Spleen (tissue), 11 donors: ENCODE measurements around the gene PTPRE. TPM values are rescaled to one million over a fixed set of nuclear protein-coding genes. Genes with fewer than 3 reads are reported as not detected.

ENCODE experiments used
- DNase-seq: peaks from one replicate; pipeline ENCODE4 v3.0.0-alpha.2; 2020
- H3K27ac ChIP-seq, 8 donors: fragments of 200-600 bp; sonication (generic) in 7 of 8; 1 replicate in 4 of 8; 2 replicates in 4 of 8; pipeline versions ENCODE4 v1.5.0 to v1.8.0; 2016 to 2021; ENCODE audit warnings: inconsistent platforms in 4 of 8, mild to moderate bottlenecking in 4 of 8, moderate library complexity in 1 of 8
- H3K27me3 ChIP-seq, 7 donors: fragments of 200-600 bp; sonication (generic) in 6 of 7; replicated peaks in 1 of 7; 1 replicate in 4 of 7; 2 replicates in 3 of 7; pipeline versions ENCODE4 v1.5.0 to v1.8.0; 2016 to 2021; ENCODE audit warnings: inconsistent platforms in 3 of 7, mild to moderate bottlenecking in 1 of 7
- H3K36me3 ChIP-seq, 6 donors: fragments of 200-600 bp; sonication (generic) in 5 of 6; 1 replicate in 4 of 6; 2 replicates in 2 of 6; pipeline versions ENCODE4 v1.5.0 to v1.8.0; 2016 to 2021; ENCODE audit warnings: inconsistent platforms in 2 of 6
- H3K4me1 ChIP-seq, 6 donors: fragments of 200-600 bp; sonication (generic) in 5 of 6; 1 replicate in 3 of 6; 2 replicates in 3 of 6; pipeline versions ENCODE4 v1.5.0 to v1.8.0; 2016 to 2021; ENCODE audit warnings: inconsistent platforms in 3 of 6
- H3K4me3 ChIP-seq, 8 donors: fragments of 200-600 bp; sonication (generic) in 7 of 8; 1 replicate in 4 of 8; 2 replicates in 4 of 8; pipeline versions ENCODE4 v1.5.0 to v1.8.0; 2016 to 2021; ENCODE audit warnings: inconsistent platforms in 4 of 8, mild to moderate bottlenecking in 4 of 8, moderate library complexity in 2 of 8
- H3K9me3 ChIP-seq, 8 donors: fragments of 200-600 bp; sonication (generic) in 7 of 8; 1 replicate in 4 of 8; 2 replicates in 4 of 8; pipeline versions ENCODE4 v1.5.0 to v1.8.0; 2016 to 2021; ENCODE audit warnings: inconsistent platforms in 4 of 8
- POLR2A ChIP-seq, 3 donors: fragments of 450-650 bp; IDR thresholded peaks; one replicate each; pipeline ENCODE4 v1.5.1; 2017; ENCODE audit warnings: antibody characterized with exemption in 3 of 3, mild to moderate bottlenecking in 1 of 3
- POLR2AphosphoS5 ChIP-seq, 3 donors: sonication (generic); formaldehyde crosslinking; IDR thresholded peaks; one replicate each; pipeline ENCODE4 v1.5.1; 2017; ENCODE audit warnings: antibody characterized with exemption in 3 of 3
- WGBS, 5 donors: extraction: QIAGEN DNeasy Blood & Tissue Kit in 3 of 5; methylation state at CpG; one replicate each; pipeline versions ENCODE4 v1.1.5 to v1.1.7; 2013 to 2018; 5-methylcytosine and 5-hydroxymethylcytosine counted together
- intact Hi-C: fragments of 100-400 bp; cut with DNase I; formaldehyde crosslinking; loops from one replicate; pipeline ENCODE4 v1.15.0; 2023; ENCODE audit warnings: low total_unique reads
- polyA plus RNA-seq, 3 donors: library from polyadenylated mRNA; stranded (reverse); fragments of 200-250 nt; gene quantifications; one replicate each; pipeline ENCODE4 v1.2.1, GENCODE V29; 2013
- total RNA-seq, 7 donors: library from RNA; depleted of rRNA in 3 of 7; stranded (reverse); fragments of >200 nt in 3 of 7; fragmentation: NEBNext Ultra II Directional in 4 of 7; extraction: Animal tissue kit (Norgen Biotek cat#: 25700) in 4 of 7; gene quantifications; one replicate each; pipeline versions ENCODE4 v1.1.0 to v1.2.1, GENCODE V29; 2016 to 2021
- TF ChIP-seq, protein P1 (sequence below), 11 experiments: fragments of 200-600 bp in 7 of 11; fragments of 450-650 bp in 4 of 11; sonication (generic) in 4 of 11; IDR thresholded peaks in 8 of 11; conservative IDR thresholded peaks in 3 of 11; 1 replicate in 7 of 11; 2 replicates in 4 of 11; pipeline versions ENCODE4 v1.4.0 to v1.8.0; 2016 to 2021; ENCODE audit warnings: antibody characterized with exemption in 11 of 11, inconsistent platforms in 4 of 11, mild to moderate bottlenecking in 1 of 11
- donor health status: healthy with polysubstance abuse.
- donor health status: DM: no; HTN: no; CAD: no; lungs with moderate emphysema.
- donor health status: DM: no; HTN: no; CAD: no.
- donor health status: Bipolar disorder and iron deficiency.
- donor health status: healthy.
- donor health status: DM: no; HTN: no; CAD: no.
- donor health status: DM: yes; HTN: yes; CAD: no.

The PTPRE gene
- total and polyA plus RNA-seq, 10 donors, result 6.2 to 133 (median 70.2) TPM

DNA sequence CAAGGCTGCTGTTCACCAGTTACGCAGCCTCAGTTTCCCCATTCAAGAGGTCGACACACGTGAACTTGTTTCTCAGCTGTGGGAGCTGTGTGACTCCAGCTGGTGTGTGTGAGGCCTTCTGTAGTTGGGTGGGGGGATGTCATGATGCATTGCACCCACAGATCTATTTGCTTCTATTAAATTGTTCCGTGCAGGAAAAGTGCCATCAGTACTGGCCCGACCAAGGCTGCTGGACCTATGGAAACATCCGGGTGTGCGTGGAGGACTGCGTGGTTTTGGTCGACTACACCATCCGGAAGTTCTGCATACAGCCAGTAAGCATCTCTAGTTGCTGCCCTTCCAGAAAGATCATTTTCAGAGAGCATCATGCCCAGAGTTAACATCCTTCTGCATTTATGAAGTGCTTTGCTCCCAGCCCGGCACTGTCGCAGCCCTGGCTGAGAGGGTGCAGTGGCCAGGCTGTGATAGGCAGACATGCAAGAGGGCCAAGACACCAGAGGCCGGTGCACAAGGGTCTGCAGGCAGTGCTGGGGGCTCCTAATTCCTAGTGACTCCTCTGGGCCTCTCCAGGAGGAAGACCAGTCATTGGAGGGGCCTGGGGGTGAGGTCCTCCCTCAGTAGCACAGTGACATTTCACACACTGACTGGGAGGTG is 159.1 kb downstream of the PTPRE start:
- TF ChIP-seq POLR2A (IDR thresholded peaks at IDR 0.05), result no peak
- TF ChIP-seq, protein P1, sequence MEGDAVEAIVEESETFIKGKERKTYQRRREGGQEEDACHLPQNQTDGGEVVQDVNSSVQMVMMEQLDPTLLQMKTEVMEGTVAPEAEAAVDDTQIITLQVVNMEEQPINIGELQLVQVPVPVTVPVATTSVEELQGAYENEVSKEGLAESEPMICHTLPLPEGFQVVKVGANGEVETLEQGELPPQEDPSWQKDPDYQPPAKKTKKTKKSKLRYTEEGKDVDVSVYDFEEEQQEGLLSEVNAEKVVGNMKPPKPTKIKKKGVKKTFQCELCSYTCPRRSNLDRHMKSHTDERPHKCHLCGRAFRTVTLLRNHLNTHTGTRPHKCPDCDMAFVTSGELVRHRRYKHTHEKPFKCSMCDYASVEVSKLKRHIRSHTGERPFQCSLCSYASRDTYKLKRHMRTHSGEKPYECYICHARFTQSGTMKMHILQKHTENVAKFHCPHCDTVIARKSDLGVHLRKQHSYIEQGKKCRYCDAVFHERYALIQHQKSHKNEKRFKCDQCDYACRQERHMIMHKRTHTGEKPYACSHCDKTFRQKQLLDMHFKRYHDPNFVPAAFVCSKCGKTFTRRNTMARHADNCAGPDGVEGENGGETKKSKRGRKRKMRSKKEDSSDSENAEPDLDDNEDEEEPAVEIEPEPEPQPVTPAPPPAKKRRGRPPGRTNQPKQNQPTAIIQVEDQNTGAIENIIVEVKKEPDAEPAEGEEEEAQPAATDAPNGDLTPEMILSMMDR (IDR thresholded peaks at IDR 0.05 in 8 of 11, conservative IDR thresholded peaks at IDR 0.05 in 3 of 11), result no peak
- TF ChIP-seq POLR2AphosphoS5 (IDR thresholded peaks at IDR 0.05), result no peak
- no peaks in the 10 kb centered on the region for H3K27me3 ChIP-seq
- peaks cover 4 to 77% (median 57%) of the 10 kb centered on the region in 6 donors for H3K36me3 ChIP-seq
- intact Hi-C loops, result loop anchor here (5.0 kb wide), 1 partner anchor 159 kb away; the partner anchor contains the start of gene PTPRE
- DNase-seq, result peak; percentile 80
- WGBS, 5 donors, result 86 to 90% (median 88%) methylated on average over 10 to 13 of the region's 13 CpGs
- peak overlapping the region in 7 of 8 donors; percentile 87 to 95 (median 92) for H3K27ac ChIP-seq
- peaks cover 41 to 82% (median 62%) of the 10 kb centered on the region in 6 donors for H3K4me1 ChIP-seq
- no peaks in the 10 kb centered on the region for H3K9me3 ChIP-seq
- H3K4me3 ChIP-seq, result peak overlapping the region in 1 of 8 donors; percentile 64

DNA sequence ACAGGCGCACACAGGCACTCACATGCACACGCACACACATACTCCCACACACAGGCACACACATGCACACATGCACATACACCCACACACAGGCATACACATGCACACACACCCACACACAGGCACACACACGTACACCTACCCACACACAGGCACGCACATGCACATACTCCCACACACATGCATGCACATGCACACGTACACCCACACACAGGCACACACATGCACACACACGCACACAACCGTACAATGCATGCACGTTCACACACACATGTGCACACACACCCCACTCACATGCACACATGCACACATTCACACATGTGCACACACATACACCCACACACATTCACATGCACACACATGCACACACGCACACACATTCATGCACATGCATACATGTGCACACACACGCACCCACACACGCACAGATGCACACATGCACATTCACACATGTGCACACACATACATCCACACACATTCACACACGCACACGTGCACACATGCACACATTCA is 160.0 kb downstream of the PTPRE start:
- H3K27me3 ChIP-seq, result no peaks in the 10 kb centered on the region

DNA sequence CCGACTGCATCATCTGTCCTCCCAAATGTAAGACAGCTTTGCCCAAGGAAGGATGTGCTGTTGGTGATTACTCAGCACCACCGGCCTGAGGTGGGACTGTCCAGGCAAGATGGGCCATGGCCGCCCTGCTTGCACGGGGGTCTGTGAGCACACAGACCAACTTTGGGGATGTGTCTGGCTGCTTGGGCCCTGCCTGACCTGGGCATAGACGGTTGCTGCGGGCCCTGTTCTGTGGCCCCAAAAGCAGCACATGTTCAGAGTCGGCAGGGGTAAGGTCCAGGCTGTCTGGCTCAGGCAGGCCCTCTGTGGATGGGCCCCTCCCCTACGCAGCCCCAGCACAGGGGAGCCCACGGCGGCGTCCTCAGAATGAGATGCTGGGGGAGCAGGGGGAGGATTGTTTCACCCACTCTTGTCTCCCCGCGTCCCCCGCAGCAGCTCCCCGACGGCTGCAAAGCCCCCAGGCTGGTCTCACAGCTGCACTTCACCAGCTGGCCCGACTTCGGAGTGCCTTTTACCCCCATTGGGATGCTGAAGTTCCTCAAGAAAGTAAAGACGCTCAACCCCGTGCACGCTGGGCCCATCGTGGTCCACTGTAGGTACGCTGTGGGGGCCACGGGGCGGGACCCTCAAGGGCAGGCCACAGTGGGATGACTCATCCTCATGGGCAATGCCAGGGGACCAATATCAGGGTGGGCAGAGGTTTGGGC is 160.9 kb downstream of the PTPRE start:
- 91 to 94% (median 92%) methylated on average over 18 to 25 of the region's 25 CpGs for WGBS, 5 donors
- Histone ChIP-seq H3K9me3 (no peaks in the 10 kb centered on the region), H3K27me3 (no peaks in the 10 kb centered on the region), H3K4me3 (no peak overlapping the region), H3K36me3 (peaks cover 7 to 81% (median 67%) of the 10 kb centered on the region in 6 donors), H3K27ac (peak overlapping the region in 2 of 8 donors; percentile 10 to 39), H3K4me1 (peaks cover 30 to 64% (median 49%) of the 10 kb centered on the region in 6 donors)
- DNase-seq, result peak; percentile 81
- TF ChIP-seq POLR2AphosphoS5 (IDR thresholded peaks at IDR 0.05) (peak in 1 of 3 donors; percentile 59), POLR2A (IDR thresholded peaks at IDR 0.05) (no peak)
- intact Hi-C loops, result loop anchor here (5.0 kb wide), 1 partner anchor 161 kb away; the partner anchor contains the start of gene PTPRE

More for the DNA sequence above, 160.0 kb downstream of the PTPRE start:
- Histone ChIP-seq H3K4me1 (peaks cover 39 to 73% (median 58%) of the 10 kb centered on the region in 6 donors), H3K4me3 (no peak overlapping the region), H3K36me3 (peaks cover 4 to 77% (median 62%) of the 10 kb centered on the region in 6 donors), H3K27ac (peak overlapping the region in 1 of 8 donors; percentile 93), H3K9me3 (no peaks in the 10 kb centered on the region)
- 78 to 96% (median 88%) methylated on average over 13 of the region's 13 CpGs for WGBS, 5 donors
- peak; percentile 66 for DNase-seq
- intact Hi-C loops, result loop anchor here (5.0 kb wide), 1 partner anchor 160 kb away; the partner anchor contains the start of gene PTPRE
- TF ChIP-seq, protein P1 (IDR thresholded peaks at IDR 0.05 in 8 of 11, conservative IDR thresholded peaks at IDR 0.05 in 3 of 11), result no peak
- TF ChIP-seq POLR2AphosphoS5 (IDR thresholded peaks at IDR 0.05), result peak in 2 of 3 donors; percentile 17
- TF ChIP-seq POLR2A (IDR thresholded peaks at IDR 0.05), result peak in 1 of 3 donors; percentile 5

DNA sequence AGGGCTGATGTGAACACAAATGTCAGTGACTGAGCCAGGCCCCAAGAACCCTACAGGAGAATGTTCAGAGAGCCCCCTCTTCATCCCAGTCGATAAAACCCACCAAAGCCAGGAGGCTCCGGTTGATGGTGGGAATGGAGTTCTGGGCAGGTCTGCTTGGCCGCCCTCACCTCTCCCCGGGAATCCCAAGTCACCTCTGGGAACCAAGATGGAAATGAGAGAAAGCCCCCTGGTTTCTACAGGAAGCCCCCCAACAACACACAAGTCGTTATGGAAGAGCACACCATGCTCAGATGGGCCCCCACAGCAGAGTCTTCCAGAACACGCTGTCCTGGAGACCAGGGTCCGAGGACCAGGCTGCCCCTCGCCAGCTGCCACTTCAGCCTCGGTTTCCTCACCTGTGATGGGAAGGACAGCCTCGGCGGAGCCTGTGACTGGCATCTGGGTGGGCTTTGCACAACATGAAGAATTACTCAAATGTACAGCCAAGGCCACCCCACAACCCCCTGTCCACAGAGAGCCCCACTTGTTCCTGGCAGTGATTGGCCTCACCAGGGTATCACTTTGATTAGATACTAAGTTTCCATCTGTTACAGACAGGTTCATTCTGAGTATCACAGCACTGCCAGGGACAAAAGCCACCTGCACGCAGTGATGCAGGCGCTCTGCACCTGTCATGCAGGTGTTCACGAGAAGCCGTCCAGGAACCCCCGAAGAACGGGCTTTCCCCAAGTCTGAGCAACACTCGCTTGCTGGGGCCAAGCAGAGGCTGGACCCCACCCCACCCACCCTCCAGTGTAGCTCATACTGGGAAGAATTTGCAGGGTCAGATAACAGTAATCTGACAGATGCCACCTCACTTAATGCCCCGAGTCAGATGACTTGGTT is 161.7 kb downstream of the PTPRE start:
- peak; percentile 79 for DNase-seq
- TF ChIP-seq POLR2AphosphoS5 (IDR thresholded peaks at IDR 0.05), result no peak
- TF ChIP-seq, protein P1 (IDR thresholded peaks at IDR 0.05 in 8 of 11, conservative IDR thresholded peaks at IDR 0.05 in 3 of 11), result no peak
- no peak overlapping the region for H3K4me3 ChIP-seq
- no peaks in the 10 kb centered on the region for H3K27me3 ChIP-seq
- WGBS, 5 donors, result 83 to 92% (median 88%) methylated on average over 16 to 19 of the region's 19 CpGs
- peaks cover 22 to 56% (median 41%) of the 10 kb centered on the region in 6 donors for H3K4me1 ChIP-seq
- intact Hi-C loops, result loop anchor here (5.0 kb wide), 1 partner anchor 161 kb away; the partner anchor contains the start of gene PTPRE
- no peaks in the 10 kb centered on the region for H3K9me3 ChIP-seq
- peaks cover 12 to 89% (median 75%) of the 10 kb centered on the region in 6 donors for H3K36me3 ChIP-seq
- peak overlapping the region in 3 of 8 donors; percentile 10 to 39 (median 28) for H3K27ac ChIP-seq
